Activated CD4-positive, alpha-beta T cell treated with anti-CD3 and anti-CD28 coated beads, Interleukin-2, amount 50 U/mL, for 4 hours (primary cell): ENCODE measurements around the gene EPHB1.
"Not testable (repeated sequence)": the region's sequence is repeated elsewhere in the genome, so short reads cannot be mapped to it uniquely, and the experiment has no call there.

Source experiments
- DNase-seq, 2 experiments: peaks; one replicate each; pipeline ENCODE4 v3.0.0-alpha.2; 2020

The EPHB1 gene

GRCh38 chr3:135014566-135014965, 219.5 kb downstream of the EPHB1 start:
- no peak for DNase-seq

GRCh38 chr3:135017003-135017893, 222.2 kb downstream of the EPHB1 start:
- DNase-seq, result no peak

GRCh38 chr3:135018149-135018923, 223.3 kb downstream of the EPHB1 start:
- no peak for DNase-seq

GRCh38 chr3:135020181-135020580, 225.1 kb downstream of the EPHB1 start:
- DNase-seq, result no peak

- no peak for DNase-seq
These were observed 229.1 kb downstream of the EPHB1 start for GRCh38 chr3:135023996-135024658.

GRCh38 chr3:135030768-135031615, 235.9 kb downstream of the EPHB1 start:
- DNase-seq, result not testable (repeated sequence)

GRCh38 chr3:135033737-135034136, 238.7 kb downstream of the EPHB1 start:
- no peak for DNase-seq

GRCh38 chr3:135034291-135034768, 239.3 kb downstream of the EPHB1 start:
- DNase-seq, result no peak

- DNase-seq, result no peak
These were observed 239.9 kb downstream of the EPHB1 start for GRCh38 chr3:135034891-135035440.

- no peak for DNase-seq
These were observed 243.1 kb downstream of the EPHB1 start for GRCh38 chr3:135038186-135038585.

GRCh38 chr3:135039536-135039935, 244.5 kb downstream of the EPHB1 start:
- DNase-seq, result not testable (repeated sequence)

- no peak for DNase-seq
These were observed 245.5 kb downstream of the EPHB1 start for GRCh38 chr3:135040321-135041240.

- DNase-seq, result no peak
These were observed 246.5 kb downstream of the EPHB1 start for GRCh38 chr3:135041601-135042000.

- DNase-seq, result no peak
These were observed 252.0 kb downstream of the EPHB1 start for GRCh38 chr3:135047061-135047460.

GRCh38 chr3:135050536-135050935, 255.5 kb downstream of the EPHB1 start:
- DNase-seq, result no peak

GRCh38 chr3:135051409-135051973, 256.4 kb downstream of the EPHB1 start:
- DNase-seq, result no peak

GRCh38 chr3:135055449-135055848, 260.4 kb downstream of the EPHB1 start:
- DNase-seq, result no peak

- no peak for DNase-seq
These were observed 261.1 kb downstream of the EPHB1 start for GRCh38 chr3:135056084-135056730.

GRCh38 chr3:135056733-135057310, 261.8 kb downstream of the EPHB1 start:
- no peak for DNase-seq

- DNase-seq, result no peak
These were observed 262.9 kb downstream of the EPHB1 start for GRCh38 chr3:135057996-135058395.
